GM03348 (cell line): Measurements from ENCODE around the gene SLC16A12.
A peak's percentile ranks its signal among the peaks of the same experiment; 100 is the strongest.

Source experiments
- DNase-seq: peaks from one replicate; pipeline ENCODE4 v3.0.0; 2012; ENCODE audit warnings: low spot score

The SLC16A12 gene

GRCh38 chr10:89505640-89506275 is 29.6 kb downstream of the SLC16A12 start:
- no peak for DNase-seq

DNA sequence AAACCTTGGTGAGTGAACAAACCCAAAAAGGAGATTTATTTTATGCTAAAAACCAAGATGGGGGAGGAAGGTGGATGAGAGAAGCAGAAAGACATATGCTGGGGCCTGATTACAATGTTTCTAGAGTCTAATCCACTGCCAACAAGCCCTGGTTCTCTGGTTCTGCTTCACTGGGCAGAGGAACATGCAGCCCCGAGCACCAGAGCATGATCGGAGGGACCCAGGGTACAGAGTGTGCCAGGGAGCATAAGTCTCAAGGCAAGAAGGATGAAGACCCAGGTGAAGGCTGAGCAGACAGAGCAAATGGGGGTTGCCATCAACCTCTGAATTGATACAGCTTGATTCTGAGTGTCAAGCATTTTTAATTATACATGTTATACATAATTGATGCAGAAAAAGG is 30.7 kb downstream of the SLC16A12 start:
- no peak for DNase-seq

DNA sequence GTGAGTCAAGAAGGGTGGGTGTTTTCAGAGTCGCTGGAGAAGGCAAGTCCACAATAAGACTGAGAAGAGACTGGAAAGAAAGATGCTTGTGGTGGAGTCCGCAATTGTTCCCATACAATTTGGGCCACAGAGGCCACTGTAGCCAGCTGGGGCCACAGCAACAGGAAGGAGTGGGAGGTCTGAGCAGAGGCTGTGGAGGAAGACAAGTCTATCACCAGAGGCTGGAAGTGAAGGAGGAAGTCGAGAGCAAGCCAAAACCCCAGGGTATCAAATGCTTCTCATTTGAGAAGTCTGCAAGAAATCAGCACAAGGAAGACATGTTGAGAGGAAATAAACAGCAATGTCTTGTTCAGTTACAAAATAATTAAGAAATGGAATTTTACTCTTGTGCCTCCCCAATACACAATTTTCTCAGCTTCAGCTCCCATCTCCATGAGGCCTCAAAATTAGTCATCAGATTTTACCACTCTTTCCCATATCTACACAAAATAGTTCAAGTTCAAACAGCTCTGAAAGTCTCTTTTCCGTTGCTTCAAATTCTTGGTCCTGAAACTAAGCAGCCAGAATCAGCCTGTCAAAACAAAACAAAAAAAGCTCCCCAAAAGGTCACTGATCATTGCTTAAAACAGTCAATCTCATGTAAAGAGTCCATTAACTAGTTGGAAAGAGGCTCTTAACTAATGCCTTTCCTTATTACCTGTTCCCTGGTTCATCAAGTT is 31.6 kb downstream of the SLC16A12 start:
- no peak for DNase-seq

DNA sequence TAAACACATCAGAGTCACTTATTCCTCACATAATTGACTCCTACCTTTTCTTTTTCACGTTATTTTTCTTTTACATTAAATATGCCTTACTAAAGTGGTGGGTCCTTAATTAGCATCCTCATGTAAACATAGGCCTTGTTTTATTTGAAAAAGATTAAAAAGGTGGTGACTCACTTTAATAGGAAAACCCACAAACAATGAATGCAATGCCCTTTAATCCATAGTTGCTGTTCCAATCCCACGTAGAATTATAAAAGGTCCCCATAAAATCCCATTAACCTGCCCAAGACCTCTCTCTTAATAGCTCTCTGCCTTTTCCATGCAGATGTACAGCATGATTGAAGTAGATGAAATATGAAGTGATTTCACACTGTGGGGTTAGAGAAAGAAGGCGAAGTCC is 32.2 kb downstream of the SLC16A12 start:
- no peak for DNase-seq

GRCh38 chr10:89502549-89502948 is 32.8 kb downstream of the SLC16A12 start:
- DNase-seq = no peak

DNA sequence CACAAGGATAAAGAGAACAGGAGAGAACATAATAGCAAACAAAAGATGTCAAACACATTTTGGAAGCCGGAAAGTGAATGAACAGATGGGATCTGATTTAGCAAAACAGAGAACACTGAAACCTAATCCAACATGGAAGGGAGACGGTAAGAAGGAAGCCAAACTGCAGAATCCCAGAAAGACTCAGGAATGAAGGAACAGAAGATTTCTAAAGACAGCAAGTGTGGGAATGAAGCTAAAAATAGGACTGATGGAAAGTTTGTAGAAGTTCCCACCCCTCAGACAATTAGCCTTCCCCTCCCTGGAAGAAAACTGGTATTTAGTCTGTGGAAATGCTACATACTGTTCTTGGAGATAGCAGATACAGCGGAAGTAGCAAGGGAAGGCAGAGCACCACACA is 40.8 kb downstream of the SLC16A12 start:
- DNase-seq = no peak

DNA sequence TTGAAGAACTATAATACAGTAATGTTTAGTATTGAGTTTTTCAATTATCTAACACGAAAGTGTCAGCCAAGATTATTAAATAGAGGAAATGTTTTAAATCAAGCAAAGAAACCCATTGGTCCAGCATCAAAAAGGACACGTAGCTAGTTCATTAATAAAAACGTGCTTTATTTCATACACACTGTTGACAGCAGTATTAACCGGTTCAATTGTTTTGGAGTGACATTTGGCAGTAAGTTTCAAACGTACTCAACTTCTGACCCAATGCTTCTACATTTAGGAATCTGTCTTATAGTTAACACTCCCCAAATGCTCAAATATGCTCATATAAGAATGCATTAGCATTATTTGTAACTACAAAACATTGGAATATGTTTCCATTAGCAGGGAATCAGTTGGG is 41.3 kb downstream of the SLC16A12 start:
- no peak for DNase-seq

DNA sequence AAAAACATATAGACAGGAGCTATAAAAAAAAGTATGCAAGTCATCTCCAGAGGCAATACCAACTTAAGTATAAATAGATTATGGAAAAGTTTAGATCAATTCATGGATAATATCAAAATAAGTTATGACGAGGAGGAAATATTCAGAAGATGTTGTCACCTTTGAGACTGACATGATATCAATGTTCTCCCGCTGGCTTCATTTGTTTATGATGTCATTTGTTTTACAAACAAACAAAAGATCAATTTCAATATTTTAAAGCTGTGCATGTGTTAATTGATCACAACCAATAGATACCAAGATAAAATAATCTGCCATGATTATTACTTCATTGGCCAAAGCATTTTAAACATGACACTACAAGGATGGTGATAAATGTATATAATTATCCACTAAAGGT is 43.5 kb downstream of the SLC16A12 start:
- DNase-seq = no peak

DNA sequence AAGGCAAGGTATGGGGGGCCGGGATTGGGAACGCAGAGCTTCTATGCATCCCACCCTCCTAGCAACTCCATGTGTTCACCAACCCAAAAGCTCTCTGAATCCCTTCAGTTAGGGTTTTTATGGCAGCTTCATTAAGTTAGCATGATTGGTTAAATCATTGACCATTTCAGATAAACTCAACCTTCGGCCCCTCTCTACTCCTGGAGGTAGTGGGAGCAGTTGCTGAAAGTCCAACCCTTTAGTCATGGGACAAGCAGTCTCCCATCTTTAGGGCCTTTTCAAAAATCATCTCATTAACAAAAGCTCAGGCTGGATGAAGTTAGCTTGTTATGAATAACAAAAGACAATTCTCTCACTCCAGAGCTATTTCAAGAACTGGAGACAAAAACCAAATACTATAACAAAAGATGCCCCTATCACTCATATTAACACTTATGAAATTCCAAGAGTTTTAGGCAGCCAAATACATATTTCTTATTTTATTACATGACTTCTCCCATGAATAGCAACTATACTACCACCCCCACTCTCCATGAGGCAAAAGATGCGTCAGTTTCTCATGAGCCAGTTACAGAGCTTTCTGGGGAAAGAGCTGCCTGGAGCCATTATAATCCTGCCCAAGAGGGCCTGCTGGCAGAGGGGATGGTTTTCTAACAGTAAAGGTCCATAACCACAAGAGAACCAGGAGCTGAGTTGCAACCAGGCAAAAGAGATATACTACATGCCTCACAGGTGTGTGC is 44.6 kb downstream of the SLC16A12 start:
- peak; percentile 31 for DNase-seq

GRCh38 chr10:89482256-89482655 is 53.1 kb downstream of the SLC16A12 start:
- no peak for DNase-seq

GRCh38 chr10:89481662-89482061 is 53.7 kb downstream of the SLC16A12 start:
- DNase-seq = peak; percentile 78

DNA sequence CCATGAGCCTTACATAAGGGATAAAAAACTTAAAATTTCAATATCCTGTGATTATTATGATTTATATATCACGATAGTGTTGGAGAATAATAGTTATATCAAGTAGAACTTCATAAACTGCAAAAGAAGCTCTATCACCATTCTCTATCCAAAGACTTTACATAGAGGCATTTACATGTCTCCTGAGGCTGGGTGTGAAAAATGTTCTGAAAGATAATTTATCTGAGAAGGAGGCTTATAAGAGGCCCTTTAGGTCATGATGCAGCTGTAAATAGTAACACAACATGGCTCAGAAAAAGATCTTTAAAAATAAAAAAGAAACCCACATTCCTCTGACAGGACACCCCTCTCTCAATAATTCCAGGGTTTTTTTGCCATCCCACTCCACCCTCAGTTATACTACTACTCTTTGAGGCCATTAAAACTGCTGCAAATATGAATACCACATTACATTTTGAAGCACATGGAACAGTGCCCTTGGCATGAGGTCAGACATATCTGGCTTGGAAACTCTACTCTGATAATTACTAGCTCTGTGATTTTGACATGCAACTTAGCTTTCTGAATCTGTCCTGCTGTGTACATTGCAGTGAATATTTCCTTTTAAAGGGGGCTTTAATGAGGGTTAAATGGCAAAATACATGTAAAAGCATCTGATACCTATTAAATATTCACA is 55.5 kb downstream of the SLC16A12 start:
- DNase-seq = peak; percentile 27

GRCh38 chr10:89478739-89479654 is 56.4 kb downstream of the SLC16A12 start:
- no peak for DNase-seq

- no peak for DNase-seq
These were observed 57.2 kb downstream of the SLC16A12 start for GRCh38 chr10:89478085-89478738.

- DNase-seq = no peak
These were observed 59.2 kb downstream of the SLC16A12 start for GRCh38 chr10:89476150-89476549.

- DNase-seq = no peak
These were observed 59.8 kb downstream of the SLC16A12 start for GRCh38 chr10:89475591-89475998.

- DNase-seq = no peak
These were observed 60.3 kb downstream of the SLC16A12 start for GRCh38 chr10:89475125-89475524.

- no peak for DNase-seq
These were observed 60.9 kb downstream of the SLC16A12 start for GRCh38 chr10:89474452-89474851.

- no peak for DNase-seq
These were observed 64.1 kb downstream of the SLC16A12 start for GRCh38 chr10:89471110-89471809.

DNA sequence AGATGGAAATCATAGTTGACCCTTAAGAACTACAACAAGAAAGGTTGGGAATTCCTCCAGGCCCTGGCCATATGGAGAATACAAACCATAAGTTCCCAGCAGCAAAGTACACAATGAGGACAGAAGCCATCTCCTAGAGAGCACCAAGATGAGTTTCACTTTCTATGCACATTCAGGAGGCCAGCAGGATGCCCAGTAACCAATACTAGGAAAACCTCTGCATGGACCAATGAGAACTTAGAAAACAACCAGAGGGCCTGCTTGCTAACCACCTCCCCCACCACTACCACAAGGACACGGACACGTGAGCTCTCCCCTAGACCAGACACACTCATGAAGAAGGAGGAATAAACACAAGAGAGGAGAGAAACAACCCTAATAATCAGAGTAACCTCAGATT is 64.8 kb downstream of the SLC16A12 start:
- DNase-seq = no peak
